GM18870 (cell line): ENCODE results near the gene SV2B.
A peak's percentile ranks its signal among the peaks of the same experiment; 100 is the strongest.

Experiments used
- ATAC-seq: cut with Tn5 transposase; IDR thresholded peaks from one replicate; pipeline ENCODE4 v1.9.1; 2021; ENCODE audit warnings: moderate library complexity; ENCODE audit not compliant: unreplicated experiment

SV2B gene

GRCh38 chr15:91263632-91264531, 163.8 kb downstream of the SV2B start:
- ATAC-seq, result no peak

GRCh38 chr15:91264651-91265351, 164.7 kb downstream of the SV2B start:
- ATAC-seq, result no peak

- no peak for ATAC-seq
Measured at GRCh38 chr15:91265416-91265940, 165.4 kb downstream of the SV2B start.

- no peak for ATAC-seq
Measured at GRCh38 chr15:91268510-91268909, 168.5 kb downstream of the SV2B start.

- no peak for ATAC-seq
Measured at GRCh38 chr15:91270747-91271146, 170.7 kb downstream of the SV2B start.

- no peak for ATAC-seq
Measured at GRCh38 chr15:91271565-91272153, 171.6 kb downstream of the SV2B start.

- no peak for ATAC-seq
Measured at GRCh38 chr15:91275844-91276243, 175.8 kb downstream of the SV2B start.

- ATAC-seq, result no peak
Measured at GRCh38 chr15:91278951-91279350, 178.9 kb downstream of the SV2B start.

- no peak for ATAC-seq
Measured at GRCh38 chr15:91279486-91279885, 179.4 kb downstream of the SV2B start.

GRCh38 chr15:91281947-91282346, 181.9 kb downstream of the SV2B start:
- no peak for ATAC-seq

- no peak for ATAC-seq
Measured at GRCh38 chr15:91282486-91282885, 182.4 kb downstream of the SV2B start.

GRCh38 chr15:91283155-91283554, 183.1 kb downstream of the SV2B start:
- no peak for ATAC-seq

- no peak for ATAC-seq
Measured at GRCh38 chr15:91284758-91285466, 184.9 kb downstream of the SV2B start.

- no peak for ATAC-seq
Measured at GRCh38 chr15:91289324-91289723, 189.3 kb downstream of the SV2B start.

- ATAC-seq, result no peak
Measured at GRCh38 chr15:91290553-91290952, 190.5 kb downstream of the SV2B start.

GRCh38 chr15:91291673-91292072, 191.6 kb downstream of the SV2B start:
- no peak for ATAC-seq

- no peak for ATAC-seq
Measured at GRCh38 chr15:91294344-91294743, 194.3 kb downstream of the SV2B start.

- ATAC-seq, result no peak
Measured at GRCh38 chr15:91294795-91295194, 194.7 kb downstream of the SV2B start.

- no peak for ATAC-seq
Measured at GRCh38 chr15:91298101-91298500, 198.0 kb downstream of the SV2B start.

GRCh38 chr15:91302588-91303439, 202.8 kb downstream of the SV2B start:
- peak; percentile 52 for ATAC-seq
